PC-9 (cell line): ENCODE results near the gene SLC22A15.

ENCODE experiments used
- EZH2 ChIP-seq: fragments of 200-600 bp; sonication (generic); IDR thresholded peaks from 2 replicates; pipeline ENCODE4 v1.8.0; 2017; ENCODE audit warnings: antibody characterized with exemption, low read depth
- TF ChIP-seq, protein P1 (sequence below): fragments of 200-600 bp; sonication (generic); conservative IDR thresholded peaks from 2 replicates; pipeline ENCODE4 v1.6.1; 2017; ENCODE audit warnings: mixed run types, antibody characterized with exemption, mild to moderate bottlenecking, moderate library complexity

DNA sequence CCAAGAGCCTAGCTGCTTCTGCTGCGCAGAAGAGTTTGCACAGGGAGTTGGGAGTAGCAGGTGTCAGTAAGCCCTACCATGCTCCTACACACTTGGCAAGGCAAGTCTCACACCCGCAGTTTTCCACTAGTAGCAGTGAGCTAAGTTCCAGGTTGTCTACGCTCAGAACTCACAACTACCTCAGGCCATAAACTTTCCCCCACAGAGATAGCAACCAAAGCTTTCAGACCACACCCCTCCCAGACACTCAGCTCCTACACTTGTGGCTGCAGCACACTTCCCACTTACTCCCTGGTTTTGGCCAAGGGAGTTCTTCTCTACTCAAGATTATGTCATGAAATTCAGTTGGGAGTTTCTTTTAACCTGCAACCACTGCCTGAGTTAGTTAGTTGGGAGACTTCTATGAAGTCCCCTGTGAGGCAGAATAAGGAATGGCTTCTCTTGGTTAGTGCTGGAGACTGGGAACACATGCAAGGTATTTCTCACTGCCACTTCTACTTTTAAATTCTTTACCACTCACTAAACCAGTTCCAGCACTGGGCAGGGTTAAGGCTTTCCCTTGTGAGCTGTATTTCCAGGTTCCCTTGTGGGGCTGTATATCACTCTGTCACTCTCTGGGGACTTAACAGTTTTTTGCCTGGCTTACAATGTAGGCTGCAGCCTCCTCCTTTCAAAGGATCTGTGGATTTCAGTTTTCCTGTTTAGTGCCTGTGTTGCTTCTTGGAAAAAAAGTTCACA is 116.6 kb downstream of the SLC22A15 start:
- TF ChIP-seq, protein P1, sequence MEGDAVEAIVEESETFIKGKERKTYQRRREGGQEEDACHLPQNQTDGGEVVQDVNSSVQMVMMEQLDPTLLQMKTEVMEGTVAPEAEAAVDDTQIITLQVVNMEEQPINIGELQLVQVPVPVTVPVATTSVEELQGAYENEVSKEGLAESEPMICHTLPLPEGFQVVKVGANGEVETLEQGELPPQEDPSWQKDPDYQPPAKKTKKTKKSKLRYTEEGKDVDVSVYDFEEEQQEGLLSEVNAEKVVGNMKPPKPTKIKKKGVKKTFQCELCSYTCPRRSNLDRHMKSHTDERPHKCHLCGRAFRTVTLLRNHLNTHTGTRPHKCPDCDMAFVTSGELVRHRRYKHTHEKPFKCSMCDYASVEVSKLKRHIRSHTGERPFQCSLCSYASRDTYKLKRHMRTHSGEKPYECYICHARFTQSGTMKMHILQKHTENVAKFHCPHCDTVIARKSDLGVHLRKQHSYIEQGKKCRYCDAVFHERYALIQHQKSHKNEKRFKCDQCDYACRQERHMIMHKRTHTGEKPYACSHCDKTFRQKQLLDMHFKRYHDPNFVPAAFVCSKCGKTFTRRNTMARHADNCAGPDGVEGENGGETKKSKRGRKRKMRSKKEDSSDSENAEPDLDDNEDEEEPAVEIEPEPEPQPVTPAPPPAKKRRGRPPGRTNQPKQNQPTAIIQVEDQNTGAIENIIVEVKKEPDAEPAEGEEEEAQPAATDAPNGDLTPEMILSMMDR = no peak
- no peak for TF ChIP-seq EZH2
